K562 (cell line): ENCODE measurements around the gene NCOA3. TPM values are rescaled to one million over a fixed set of nuclear protein-coding genes. Genes with fewer than 3 reads are reported as not detected.
A peak's percentile ranks its signal among the peaks of the same experiment; 100 is the strongest.

ENCODE experiments used
- ADNP ChIP-seq: fragments of 200-800 bp; sonication (Bioruptor generic); IDR thresholded peaks from 2 replicates; pipeline ENCODE4 v1.6.1; 2016; ENCODE audit warnings: missing genetic modification characterization, missing compliant biosample characterization
- CREB1 ChIP-seq, 2 experiments: sonication (generic) in 1 of 2; formaldehyde crosslinking in 1 of 2; IDR thresholded peaks; 2 replicates each; pipeline versions ENCODE4 v1.6.1 to v1.8.0; 2012 to 2022; ENCODE audit warnings: inconsistent platforms in 1 of 2, mild to moderate bottlenecking in 1 of 2, missing genetic modification reagents in 1 of 2, moderate library complexity in 1 of 2
- DNMT1 ChIP-seq: fragments of 450-650 bp; IDR thresholded peaks from 2 replicates; pipeline ENCODE4 v1.6.1; 2016; ENCODE audit warnings: antibody characterized with exemption, mild to moderate bottlenecking
- ETS2 ChIP-seq: IDR thresholded peaks from 2 replicates; pipeline ENCODE4 v1.6.1; 2016; ENCODE audit warnings: borderline replicate concordance, missing genetic modification characterization, mild to moderate bottlenecking, moderate library complexity, missing compliant biosample characterization; ENCODE audit not compliant: poor library complexity, severe bottlenecking
- ETV1 ChIP-seq: fragments of 450-650 bp; conservative IDR thresholded peaks from 2 replicates; pipeline ENCODE4 v1.6.1; 2016; ENCODE audit warnings: missing genetic modification characterization, control low read depth, low read depth, missing compliant biosample characterization
- GTF2B ChIP-seq: IDR thresholded peaks from 2 replicates; pipeline ENCODE4 v1.6.1; 2011; ENCODE audit not compliant: insufficient read length; ENCODE audit errors: extremely low read depth
- ILF3 ChIP-seq: fragments of 450-650 bp; IDR thresholded peaks from 2 replicates; pipeline ENCODE4 v1.6.1; 2018; ENCODE audit warnings: antibody characterized with exemption, mild to moderate bottlenecking, moderate library complexity, borderline replicate concordance
- MEF2A ChIP-seq: IDR thresholded peaks from 2 replicates; pipeline ENCODE4 v1.6.1; 2011; ENCODE audit warnings: low read depth, mild to moderate bottlenecking, low read length, moderate library complexity; ENCODE audit not compliant: control insufficient read depth
- NR2C2 ChIP-seq, 2 experiments: fragments of 200-800 bp in 1 of 2; sonication (Bioruptor generic) in 1 of 2; sonication (generic) in 1 of 2; formaldehyde crosslinking in 1 of 2; IDR thresholded peaks; 2 replicates each; pipeline versions ENCODE4 v1.6.1 to v1.8.0; 2016 to 2022; ENCODE audit warnings: mild to moderate bottlenecking in 1 of 2, missing compliant biosample characterization in 1 of 2, missing genetic modification characterization in 1 of 2, missing genetic modification reagents in 1 of 2
- RAD21 ChIP-seq, 2 experiments: fragments of 250-450 bp in 1 of 2; fragments of 450-650 bp in 1 of 2; sonication (Bioruptor Pico) in 1 of 2; formaldehyde crosslinking in 1 of 2; IDR thresholded peaks in 1 of 2; conservative IDR thresholded peaks in 1 of 2; 2 replicates each; pipeline versions ENCODE4 v1.4.0 to v1.8.0; 2020 to 2022; ENCODE audit warnings: mild to moderate bottlenecking in 2 of 2, moderate library complexity in 1 of 2
- SMAD1 ChIP-seq: fragments of 150-350 bp; IDR thresholded peaks from 2 replicates; pipeline ENCODE4 v1.6.1; 2014; ENCODE audit warnings: low read length, low read depth; ENCODE audit not compliant: partially characterized antibody
- XRCC4 ChIP-seq: IDR thresholded peaks from one replicate; pipeline ENCODE4 v1.6.1; 2011; ENCODE audit not compliant: insufficient read depth, insufficient read length; ENCODE audit errors: extremely low read depth
- ZBTB40 ChIP-seq, 2 experiments: fragments of 450-650 bp in 1 of 2; sonication (generic) in 1 of 2; formaldehyde crosslinking in 1 of 2; IDR thresholded peaks; 2 replicates each; pipeline versions ENCODE4 v1.7.1 to v1.9.0; 2016 to 2022; ENCODE audit warnings: inconsistent platforms in 1 of 2, mild to moderate bottlenecking in 1 of 2, missing genetic modification reagents in 1 of 2
- ZNF134 ChIP-seq: fragments of 250-450 bp; sonication (Bioruptor Pico); conservative IDR thresholded peaks from 2 replicates; pipeline ENCODE4 v1.4.0; 2020
- ZNF140 ChIP-seq: fragments of 250-450 bp; sonication (Bioruptor Pico); IDR thresholded peaks from 2 replicates; pipeline ENCODE4 v1.8.0; 2021; ENCODE audit warnings: moderate library complexity, mild to moderate bottlenecking, inconsistent platforms
- ZNF24 ChIP-seq: fragments of 450-650 bp; IDR thresholded peaks from 2 replicates; pipeline ENCODE4 v1.6.1; 2016
- polyA plus RNA-seq, 8 experiments: library from polyadenylated mRNA; depleted of rRNA in 4 of 8; stranded (reverse) in 5 of 8; unstranded in 3 of 8; fragments of >200 nt; fragmentation: Nextera tagmentation in 2 of 8; fragmentation: Illumina TruSeq in 1 of 8; extraction: Ambion mirVana in 2 of 8; extraction: Trizol in 1 of 8; gene quantifications; 2 replicates each; pipeline versions ENCODE4 v1.2.1 to v1.2.3, GENCODE V29; 2011 to 2014; ENCODE audit warnings: inconsistent platforms in 1 of 8, missing spikeins in 1 of 8
- total RNA-seq, 7 experiments: library from RNA; depleted of rRNA in 6 of 7; stranded (reverse); fragments of >200 nt in 6 of 7; fragmentation: Illumina TruSeq in 2 of 7; extraction: Trizol in 2 of 7; gene quantifications; 2 replicates each; pipeline versions ENCODE4 v1.2.1 to v1.2.3, GENCODE V29; 2011 to 2021; ENCODE audit warnings: low replicate concordance in 1 of 7

The NCOA3 gene
- total and polyA plus RNA-seq, 9 of the 15 experiments (the other 6 are each of a cell fraction or from before 2014, with no cell fraction given) = 3.2 to 24.3 (median 14.4) TPM

- TF ChIP-seq ZBTB40 (IDR thresholded peaks at IDR 0.05) (no peak), ZBTB40 (CRISPR knock-in tag; IDR thresholded peaks at IDR 0.05) (no peak), CREB1 (IDR thresholded peaks at IDR 0.05) (no peak), CREB1 (CRISPR knock-in tag; IDR thresholded peaks at IDR 0.05) (no peak), ETS2 (tag) (no peak), RAD21 (CRISPR knock-in tag; conservative IDR thresholded peaks at IDR 0.05 in 1 of 2, IDR thresholded peaks at IDR 0.05 in 1 of 2) (peak in 1 of 2 experiments; percentile 21; a peak in 1 of 4 replicates), ZNF134 (CRISPR knock-in tag) (no peak), ADNP (tag) (no peak; the same call in 1 of the 2 replicates), SMAD1 (no peak), XRCC4 (no peak), NR2C2 (CRISPR knock-in tag; IDR thresholded peaks at IDR 0.05) (no peak), NR2C2 (tag; IDR thresholded peaks at IDR 0.05) (no peak; the same call in 1 of the 2 replicates), ILF3 (no peak), GTF2B (no peak), ZNF140 (CRISPR knock-in tag) (no peak), MEF2A (no peak), ETV1 (peak; percentile 45; the same call in 1 of the 2 replicates), ZNF24 (no peak; the same call in 1 of the 2 replicates), DNMT1 (no peak)
Observed at GRCh38 chr20:47606983-47607613, 105.4 kb downstream of the NCOA3 start (continued).
